ENCODE results near the gene TPRN.

The TPRN gene

GRCh38 chr9:137170486-137171148 is 29.9 kb downstream of the TPRN start:
- DNase-seq = no peak

DNA sequence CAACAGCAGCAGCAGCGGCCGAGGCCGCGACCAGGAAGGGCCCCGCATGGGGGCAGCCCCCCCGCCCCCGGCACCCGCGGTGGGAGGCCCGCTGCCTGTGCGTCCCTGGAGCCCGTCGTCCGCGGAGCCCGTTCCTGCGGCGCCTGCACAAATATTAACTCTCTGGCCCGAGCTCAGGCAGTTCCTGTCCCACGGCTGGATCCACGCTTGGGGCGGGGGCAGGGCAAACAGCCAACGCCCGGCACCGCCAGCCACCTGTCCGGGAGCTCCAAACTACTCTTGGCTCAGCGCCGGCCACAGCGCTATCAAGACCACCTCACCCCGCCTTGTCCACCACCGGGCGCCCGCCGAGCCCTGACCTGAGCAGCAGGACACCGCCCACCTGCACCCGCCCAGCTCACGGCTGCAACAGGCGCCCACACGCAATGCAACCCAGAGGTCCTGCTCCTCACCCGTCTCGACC is 30.6 kb downstream of the TPRN start, which contains the start of gene LRRC26:
Gene LRRC26, minus strand, starts transcription at position 156 of the 463 bp plus-strand sequence. Its CDS starts 108 bp downstream, at position 48.
- no peak for DNase-seq

- DNase-seq = no peak
Observed at GRCh38 chr9:137168904-137169856, 31.4 kb downstream of the TPRN start.

DNA sequence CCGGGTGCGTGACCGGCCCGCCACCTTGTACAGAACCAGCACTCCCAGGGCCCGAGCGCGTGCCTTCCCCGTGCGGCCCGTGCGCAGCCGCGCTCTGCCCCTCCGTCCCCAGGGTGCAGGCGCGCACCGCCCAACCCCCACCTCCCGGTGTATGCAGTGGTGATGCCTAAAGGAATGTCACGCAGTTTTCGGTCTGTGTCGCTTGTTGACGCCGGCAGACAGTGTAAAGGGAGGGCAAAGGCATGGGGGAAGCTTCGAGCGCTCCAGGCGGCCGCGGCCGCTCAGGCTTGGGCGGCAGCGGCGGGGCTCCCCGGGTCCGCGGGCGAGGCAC is 32.0 kb downstream of the TPRN start:
- no peak for DNase-seq

GRCh38 chr9:137167747-137168572 is 32.6 kb downstream of the TPRN start:
- no peak for DNase-seq

GRCh38 chr9:137167277-137167746 is 33.2 kb downstream of the TPRN start:
- DNase-seq = no peak

GRCh38 chr9:137166380-137167229 is 33.9 kb downstream of the TPRN start:
- DNase-seq = no peak

- no peak for DNase-seq
Observed at GRCh38 chr9:137165250-137165836, 35.2 kb downstream of the TPRN start.

GRCh38 chr9:137164370-137165249 is 35.9 kb downstream of the TPRN start:
- DNase-seq = no peak

GRCh38 chr9:137163805-137164204 is 36.7 kb downstream of the TPRN start:
- DNase-seq = no peak

DNA sequence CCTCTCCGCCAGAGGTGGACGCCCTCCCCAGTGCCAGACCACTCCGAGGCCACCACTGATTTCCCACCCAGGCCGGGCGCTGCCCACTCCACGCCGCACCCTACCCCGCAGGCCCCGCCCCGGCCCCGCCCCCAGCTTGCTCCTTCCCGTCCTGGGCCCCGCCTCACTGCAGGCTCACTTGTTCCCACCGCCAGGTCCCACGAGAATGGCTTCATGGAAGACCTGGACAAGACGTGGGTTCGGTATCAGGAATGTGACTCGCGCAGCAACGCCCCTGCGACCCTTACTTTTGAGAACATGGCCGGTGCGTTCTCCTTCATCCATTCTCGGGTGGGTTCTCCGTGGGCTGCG is 37.2 kb downstream of the TPRN start:
- no peak for DNase-seq

DNA sequence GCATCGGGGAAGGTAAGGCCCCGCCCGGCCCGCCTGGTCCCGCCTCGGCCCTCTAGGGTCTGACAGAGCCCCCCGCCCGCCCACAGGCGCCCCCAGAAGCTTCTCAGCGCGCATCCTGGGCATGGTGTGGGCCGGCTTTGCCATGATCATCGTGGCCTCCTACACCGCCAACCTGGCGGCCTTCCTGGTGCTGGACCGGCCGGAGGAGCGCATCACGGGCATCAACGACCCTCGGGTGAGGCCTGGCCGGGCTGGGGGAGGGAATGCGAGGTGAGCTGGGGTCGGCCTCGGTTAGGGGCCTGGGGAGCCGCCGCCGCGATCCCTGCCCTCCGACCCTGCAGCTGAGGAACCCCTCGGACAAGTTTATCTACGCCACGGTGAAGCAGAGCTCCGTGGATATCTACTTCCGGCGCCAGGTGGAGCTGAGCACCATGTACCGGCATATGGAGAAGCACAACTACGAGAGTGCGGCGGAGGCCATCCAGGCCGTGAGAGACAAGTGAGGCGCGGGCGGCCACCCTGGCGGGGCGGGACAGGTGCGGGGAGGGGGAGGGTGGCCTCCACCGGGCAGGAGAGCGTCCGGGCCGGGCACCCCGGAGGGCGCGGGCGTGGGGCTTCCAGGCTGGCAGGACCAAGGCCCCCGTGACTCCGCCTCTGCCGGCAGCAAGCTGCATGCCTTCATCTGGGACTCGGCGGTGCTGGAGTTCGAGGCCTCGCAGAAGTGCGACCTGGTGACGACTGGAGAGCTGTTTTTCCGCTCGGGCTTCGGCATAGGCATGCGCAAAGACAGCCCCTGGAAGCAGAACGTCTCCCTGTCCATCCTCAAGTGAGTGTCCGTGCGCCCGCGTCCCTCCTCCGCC is 37.8 kb downstream of the TPRN start:
- DNase-seq = no peak

DNA sequence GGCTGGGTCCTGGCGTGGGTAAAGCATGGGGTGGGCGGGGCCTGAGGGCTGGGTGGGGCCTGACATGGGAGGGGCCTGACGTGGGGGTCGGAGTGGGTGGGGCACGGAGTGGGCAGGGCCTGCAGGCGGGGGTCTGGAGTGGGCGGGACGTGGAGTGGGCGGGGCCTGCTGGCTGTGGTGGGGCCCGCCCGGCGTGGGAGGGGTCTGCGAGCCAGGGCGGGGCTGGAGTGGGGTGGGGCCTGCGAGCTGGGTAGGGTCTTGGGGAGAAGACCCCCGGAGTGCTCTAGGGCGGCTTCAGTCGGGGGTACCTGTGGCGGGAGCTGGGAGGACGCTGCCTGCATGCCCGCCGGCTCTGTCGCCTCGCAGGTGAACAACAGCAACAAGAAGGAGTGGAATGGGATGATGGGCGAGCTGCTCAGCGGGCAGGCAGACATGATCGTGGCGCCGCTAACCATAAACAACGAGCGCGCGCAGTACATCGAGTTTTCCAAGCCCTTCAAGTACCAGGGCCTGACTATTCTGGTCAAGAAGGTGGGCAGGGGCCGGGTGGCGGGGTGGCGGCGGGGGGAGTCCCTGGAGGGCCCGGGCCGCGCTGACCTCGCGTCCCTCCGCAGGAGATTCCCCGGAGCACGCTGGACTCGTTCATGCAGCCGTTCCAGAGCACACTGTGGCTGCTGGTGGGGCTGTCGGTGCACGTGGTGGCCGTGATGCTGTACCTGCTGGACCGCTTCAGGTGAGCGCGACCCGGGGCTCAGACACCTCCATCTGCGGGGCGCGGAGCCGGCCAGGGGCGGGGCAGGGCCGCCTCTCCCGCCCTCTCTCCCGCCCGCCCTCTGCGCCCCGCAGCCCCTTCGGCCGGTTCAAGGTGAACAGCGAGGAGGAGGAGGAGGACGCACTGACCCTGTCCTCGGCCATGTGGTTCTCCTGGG is 38.7 kb downstream of the TPRN start:
- no peak for DNase-seq

GRCh38 chr9:137160716-137161557 is 39.6 kb downstream of the TPRN start:
- DNase-seq = no peak

DNA sequence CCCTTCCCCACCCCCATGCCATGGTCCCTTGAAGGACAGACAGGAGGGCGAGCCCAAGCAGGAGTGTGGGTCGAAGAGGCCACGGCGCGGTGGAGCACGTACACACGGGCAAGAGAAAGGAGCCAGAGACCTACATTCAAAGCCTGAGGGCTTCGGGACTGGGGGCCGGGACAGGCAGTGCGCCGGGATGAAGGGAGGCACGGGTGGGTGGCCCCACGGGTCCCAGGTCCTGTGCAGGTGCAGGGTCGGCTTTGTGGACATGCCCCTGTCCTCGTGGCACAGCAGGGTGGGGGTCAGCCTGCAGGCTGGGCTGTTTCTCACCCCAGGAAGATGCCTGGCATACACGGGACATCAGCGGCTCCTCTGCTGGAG is 40.5 kb downstream of the TPRN start:
- DNase-seq = no peak

DNA sequence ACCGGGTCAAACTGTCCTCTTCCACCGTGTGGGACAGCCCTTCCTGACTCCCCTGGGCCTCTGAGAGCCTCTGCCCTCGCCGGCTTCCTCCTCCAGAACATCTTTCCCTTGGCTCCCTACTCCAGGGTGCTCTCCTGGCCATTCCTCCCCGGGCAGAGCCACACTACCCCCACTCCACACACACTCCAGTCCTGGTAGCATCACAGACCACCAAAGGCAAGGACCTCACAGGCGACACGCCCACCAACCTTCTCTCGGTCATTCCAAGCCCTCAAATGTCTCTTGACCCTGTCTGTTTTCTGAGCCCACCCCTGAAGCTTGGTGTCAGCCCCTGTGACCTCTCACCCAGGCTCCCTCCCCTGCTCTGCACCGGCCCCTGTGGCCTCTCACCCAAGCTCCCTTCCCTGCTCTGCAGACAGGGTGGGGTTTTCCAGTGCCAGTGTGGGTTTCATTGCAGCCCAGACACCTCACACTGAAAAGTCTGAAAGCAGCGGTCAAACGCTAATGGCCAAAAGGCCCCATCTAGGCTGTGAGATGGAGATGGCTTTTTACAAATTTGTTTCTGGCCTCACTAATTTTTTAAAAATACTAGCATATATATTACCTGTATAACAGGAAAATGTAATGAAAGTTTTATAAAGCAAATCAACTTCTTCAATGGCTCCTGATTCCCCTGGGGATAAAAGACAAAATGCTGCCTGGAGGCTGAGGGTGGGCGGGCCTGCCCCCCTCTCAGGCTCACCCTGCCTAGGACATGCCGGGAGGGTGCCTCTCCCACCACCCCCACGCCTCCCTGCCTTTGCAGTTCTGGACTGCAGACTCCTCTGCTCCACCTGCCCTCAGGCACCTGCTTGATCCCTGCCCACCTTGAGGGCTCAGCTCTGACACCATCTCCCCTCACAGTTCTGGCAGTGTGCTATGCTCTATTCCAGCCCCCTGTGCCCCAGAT is 41.2 kb downstream of the TPRN start:
- DNase-seq = no peak

All from activated CD4-positive, alpha-beta T cell treated with anti-CD3 and anti-CD28 coated beads for 48 hours (primary cell).